ENCODE measurements around the gene TBC1D5. TPM values are rescaled to one million over a fixed set of nuclear protein-coding genes. Genes with fewer than 3 reads are reported as not detected.
A peak's percentile ranks its signal among the peaks of the same experiment; 100 is the strongest.

The TBC1D5 gene
- total RNA-seq, 1 experiment from 2014 or later: 33.9 TPM

GRCh38 chr3:17607905-17608304, 134.5 kb downstream of the TBC1D5 start:
- H3K27ac ChIP-seq (ENCODE audit: low read depth, low read length): no peak overlapping the region
- peaks cover 17% of the 10 kb centered on the region for H3K79me2 ChIP-seq (ENCODE audit: insufficient read depth, low read length)
- DNase-seq (ENCODE audit: low read depth, low spot score) (no peak), ATAC-seq (no peak)
- H3K27me3 ChIP-seq (ENCODE audit: insufficient read depth, low read length): no peaks in the 10 kb centered on the region
- H3K9ac ChIP-seq (ENCODE audit: low read length): no peak overlapping the region
- H3K9me2 ChIP-seq (ENCODE audit: insufficient read depth): no peaks in the 10 kb centered on the region; the same call in 1 of the 2 replicates
- peaks cover 9% of the 10 kb centered on the region; the same call in 1 of the 2 replicates for H4K20me1 ChIP-seq (ENCODE audit: insufficient read depth)
- no peak for TF ChIP-seq SRF (IDR thresholded peaks at IDR 0.05; ENCODE audit: low read depth)
- TF ChIP-seq CEBPB (IDR thresholded peaks at IDR 0.05; ENCODE audit: low read depth): 0 out of 2 replicates have a peak, but pooled peaks have one; percentile 35
- intact Hi-C loops (cut with micrococcal nuclease): no loop called here
- POLR2A ChIA-PET: no interaction called here
- RAD21 ChIA-PET (ENCODE audit: low non-redundant PET in 1 of 2, low total read pairs in 2 of 2, uncharacterized antibody in 2 of 2, unreplicated experiment in 2 of 2): no interaction called here
- no peak overlapping the region for H2AFZ ChIP-seq (ENCODE audit: low read depth, low read length, poor library complexity, severe bottlenecking)
- H3K4me3 ChIP-seq (replicated peaks in 1 of 2; ENCODE audit: low read depth in 1 of 2, low read length in 2 of 2): no peak overlapping the region
- CTCF ChIA-PET: no interaction called here
- peaks cover 16 to 23% of the 10 kb centered on the region in 2 experiments for H3K4me1 ChIP-seq (ENCODE audit: control insufficient read depth in 1 of 2, insufficient read depth in 2 of 2, low read length in 2 of 2)
- no peaks in the 10 kb centered on the region for H3K36me3 ChIP-seq (ENCODE audit: control insufficient read depth in 1 of 2, insufficient read depth in 2 of 2, low read length in 2 of 2)
- no TSS peak for BruUV-seq (replicated peaks)
- H3K9me3 ChIP-seq (ENCODE audit: control insufficient read depth in 1 of 2, insufficient read depth in 1 of 2, low read depth in 1 of 2, low read length in 2 of 2): no peaks in the 10 kb centered on the region
- H3K4me2 ChIP-seq (ENCODE audit: low read length): no peak overlapping the region

GRCh38 chr3:17605934-17606333, 136.5 kb downstream of the TBC1D5 start:
- ChIA-PET RAD21 (ENCODE audit: low non-redundant PET in 1 of 2, low total read pairs in 2 of 2, uncharacterized antibody in 2 of 2, unreplicated experiment in 2 of 2) (no interaction called here), CTCF (interaction anchor here (1.9 kb wide), 1 partner anchor 39 kb away, joined by 4 read pairs; no protein-coding TSS in a partner anchor), POLR2A (no interaction called here)
- H2AFZ ChIP-seq (ENCODE audit: low read depth, low read length, poor library complexity, severe bottlenecking): no peak overlapping the region
- H3K9me3 ChIP-seq (ENCODE audit: control insufficient read depth in 1 of 2, insufficient read depth in 1 of 2, low read depth in 1 of 2, low read length in 2 of 2): no peaks in the 10 kb centered on the region
- H3K9ac ChIP-seq (ENCODE audit: low read length): no peak overlapping the region
- intact Hi-C loops (cut with micrococcal nuclease): no loop called here
- H3K4me2 ChIP-seq (ENCODE audit: low read length): no peak overlapping the region
- H3K27ac ChIP-seq (ENCODE audit: low read depth, low read length): no peak overlapping the region
- DNase-seq (ENCODE audit: low read depth, low spot score) (no peak), ATAC-seq (no peak)
- H3K9me2 ChIP-seq (ENCODE audit: insufficient read depth): no peaks in the 10 kb centered on the region; the same call in 1 of the 2 replicates
- no peaks in the 10 kb centered on the region for H3K36me3 ChIP-seq (ENCODE audit: control insufficient read depth in 1 of 2, insufficient read depth in 2 of 2, low read length in 2 of 2)
- TF ChIP-seq CTCF (IDR thresholded peaks at IDR 0.05 in 2 of 3, conservative IDR thresholded peaks at IDR 0.05 in 1 of 3; ENCODE audit: borderline replicate concordance in 1 of 3, insufficient read depth in 1 of 3, low read depth in 2 of 3, low read length in 2 of 3) (no peak), RAD21 (IDR thresholded peaks at IDR 0.05; ENCODE audit: low read depth) (no peak), CBX3 (IDR thresholded peaks at IDR 0.05; ENCODE audit: low read depth) (no peak), EZH2phosphoT487 (IDR thresholded peaks at IDR 0.05; ENCODE audit: borderline replicate concordance) (no peak), SIN3A (IDR thresholded peaks at IDR 0.05; ENCODE audit: low read depth) (no peak), ATF3 (IDR thresholded peaks at IDR 0.05) (no peak), SP1 (IDR thresholded peaks at IDR 0.05; ENCODE audit: low read depth) (no peak), ZBTB33 (IDR thresholded peaks at IDR 0.05; ENCODE audit: extremely low read depth, insufficient replicate concordance, low read length) (no peak), POLR2A (IDR thresholded peaks at IDR 0.05; ENCODE audit: borderline replicate concordance, extremely low read depth, insufficient read depth, insufficient read length) (no peak), MAX (IDR thresholded peaks at IDR 0.05) (no peak), ZFX (IDR thresholded peaks at IDR 0.05) (no peak), EGR1 (IDR thresholded peaks at IDR 0.05; ENCODE audit: low read depth) (no peak), ELF1 (IDR thresholded peaks at IDR 0.05; ENCODE audit: borderline replicate concordance, low read depth) (no peak), YY1 (IDR thresholded peaks at IDR 0.05; ENCODE audit: extremely low read depth, insufficient replicate concordance, low read depth, low read length) (no peak), EZH2 (IDR thresholded peaks at IDR 0.05) (no peak), CEBPB (IDR thresholded peaks at IDR 0.05; ENCODE audit: low read depth) (no peak)
- H3K4me1 ChIP-seq (ENCODE audit: control insufficient read depth in 1 of 2, insufficient read depth in 2 of 2, low read length in 2 of 2): peaks cover 16 to 32% of the 10 kb centered on the region in 2 experiments
- peaks cover 17% of the 10 kb centered on the region for H3K79me2 ChIP-seq (ENCODE audit: insufficient read depth, low read length)
- no peak overlapping the region for H3K4me3 ChIP-seq (replicated peaks in 1 of 2; ENCODE audit: low read depth in 1 of 2, low read length in 2 of 2)
- H3K27me3 ChIP-seq (ENCODE audit: insufficient read depth, low read length): no peaks in the 10 kb centered on the region
- peaks cover 9% of the 10 kb centered on the region; the same call in 1 of the 2 replicates for H4K20me1 ChIP-seq (ENCODE audit: insufficient read depth)
- no TSS peak for BruUV-seq (replicated peaks)

Data from HCT116 (cell line).